ENCODE results near the gene LIF. TPM values are rescaled to one million over a fixed set of nuclear protein-coding genes. Genes with fewer than 3 reads are reported as not detected.
"Not testable (repeated sequence)": the region's sequence is repeated elsewhere in the genome, so short reads cannot be mapped to it uniquely, and the experiment has no call there.

LIF gene
- total RNA-seq, 2 donors from 2014 or later = 0.31 to 0.77 TPM

GRCh38 chr22:30217698-30218560 is 28.6 kb downstream of the LIF start:
- WGBS, 2 experiments (ENCODE audit: insufficient coverage in 1 of 2, insufficient read length in 1 of 2) = 87 to 90% methylated on average over 16 to 23 of the region's 23 CpGs
- Histone ChIP-seq H3K4me3 (ENCODE audit: low read length) (no peak overlapping the region), H3K4me1 (ENCODE audit: control insufficient read depth, insufficient read depth, low read length) (no peaks in the 10 kb centered on the region), H3K9ac (ENCODE audit: extremely low read depth, low read length, poor library complexity, severe bottlenecking) (no peak overlapping the region), H3K36me3 (ENCODE audit: control insufficient read depth, insufficient read depth, low read length) (no peaks in the 10 kb centered on the region), H3K27me3 (ENCODE audit: control insufficient read depth, insufficient read depth, low read length, poor library complexity, severe bottlenecking) (no peaks in the 10 kb centered on the region), H3K9me3 (ENCODE audit: control insufficient read depth, low read length) (no peaks in the 10 kb centered on the region), H3K27ac (ENCODE audit: low read depth, low read length) (no peak overlapping the region)
- Mint-ChIP-seq H3K9me3 (no peaks in the 10 kb centered on the region), H3K36me3 (ENCODE audit: low read depth) (no peaks in the 10 kb centered on the region), H3K27ac (no peak overlapping the region), H3K4me1 (peaks cover 4% of the 10 kb centered on the region), H3K4me3 (no peak overlapping the region), H3K27me3 (ENCODE audit: insufficient read depth) (peaks cover 6% of the 10 kb centered on the region)
- no peak for TF ChIP-seq CTCF (conservative IDR thresholded peaks at IDR 0.05)
- DNase-seq = no peak

GRCh38 chr22:30216710-30217109 is 29.8 kb downstream of the LIF start:
- H3K27ac Mint-ChIP-seq = no peak overlapping the region
- no peak for TF ChIP-seq CTCF (conservative IDR thresholded peaks at IDR 0.05)
- peaks cover 6% of the 10 kb centered on the region for H3K27me3 Mint-ChIP-seq (ENCODE audit: insufficient read depth)
- no peak for DNase-seq
- no peak overlapping the region for H3K4me3 Mint-ChIP-seq
- 88 to 98% methylated on average over 5 to 10 of the region's 10 CpGs for WGBS, 2 experiments (ENCODE audit: insufficient coverage in 1 of 2, insufficient read length in 1 of 2)
- H3K4me1 Mint-ChIP-seq = peaks cover 8% of the 10 kb centered on the region
- no peaks in the 10 kb centered on the region for H3K9me3 Mint-ChIP-seq
- Histone ChIP-seq H3K9me3 (ENCODE audit: control insufficient read depth, low read length) (no peaks in the 10 kb centered on the region), H3K36me3 (ENCODE audit: control insufficient read depth, insufficient read depth, low read length) (no peaks in the 10 kb centered on the region), H3K4me1 (ENCODE audit: control insufficient read depth, insufficient read depth, low read length) (no peaks in the 10 kb centered on the region), H3K9ac (ENCODE audit: extremely low read depth, low read length, poor library complexity, severe bottlenecking) (no peak overlapping the region), H3K27me3 (ENCODE audit: control insufficient read depth, insufficient read depth, low read length, poor library complexity, severe bottlenecking) (no peaks in the 10 kb centered on the region), H3K4me3 (ENCODE audit: low read length) (no peak overlapping the region), H3K27ac (ENCODE audit: low read depth, low read length) (no peak overlapping the region)
- H3K36me3 Mint-ChIP-seq (ENCODE audit: low read depth) = no peaks in the 10 kb centered on the region

- H3K27ac ChIP-seq (ENCODE audit: low read depth, low read length); H3K36me3 ChIP-seq (ENCODE audit: control insufficient read depth, insufficient read depth, low read length); H3K27me3 Mint-ChIP-seq (ENCODE audit: insufficient read depth); H3K4me1 Mint-ChIP-seq; H3K4me1 ChIP-seq (ENCODE audit: control insufficient read depth, insufficient read depth, low read length); H3K27ac Mint-ChIP-seq; H3K9me3 Mint-ChIP-seq; DNase-seq; H3K4me3 ChIP-seq (ENCODE audit: low read length); H3K36me3 Mint-ChIP-seq (ENCODE audit: low read depth); H3K27me3 ChIP-seq (ENCODE audit: control insufficient read depth, insufficient read depth, low read length, poor library complexity, severe bottlenecking); H3K9ac ChIP-seq (ENCODE audit: extremely low read depth, low read length, poor library complexity, severe bottlenecking); H3K9me3 ChIP-seq (ENCODE audit: control insufficient read depth, low read length); H3K4me3 Mint-ChIP-seq: not testable (repeated sequence)
- 94% methylated on average over 2 to 3 of the region's 3 CpGs for WGBS, 2 experiments (ENCODE audit: insufficient coverage in 1 of 2, insufficient read length in 1 of 2)
Observed at GRCh38 chr22:30216272-30216671, 30.3 kb downstream of the LIF start.

Measured in endodermal cell (in vitro differentiated cells).